Ramos (cell line): ENCODE results near the gene ATXN10.
"Not testable (repeated sequence)": the region's sequence is repeated elsewhere in the genome, so short reads cannot be mapped to it uniquely, and the experiment has no call there.

Source experiments
- in situ Hi-C: fragments of 300-500 bp; cut with MboI; formaldehyde crosslinking; loops from one replicate; pipeline ENCODE4 v1.14.3; 2022; ENCODE audit warnings: low sequenced_read_pairs; ENCODE audit not compliant: unreplicated experiment

The ATXN10 gene, protein sequence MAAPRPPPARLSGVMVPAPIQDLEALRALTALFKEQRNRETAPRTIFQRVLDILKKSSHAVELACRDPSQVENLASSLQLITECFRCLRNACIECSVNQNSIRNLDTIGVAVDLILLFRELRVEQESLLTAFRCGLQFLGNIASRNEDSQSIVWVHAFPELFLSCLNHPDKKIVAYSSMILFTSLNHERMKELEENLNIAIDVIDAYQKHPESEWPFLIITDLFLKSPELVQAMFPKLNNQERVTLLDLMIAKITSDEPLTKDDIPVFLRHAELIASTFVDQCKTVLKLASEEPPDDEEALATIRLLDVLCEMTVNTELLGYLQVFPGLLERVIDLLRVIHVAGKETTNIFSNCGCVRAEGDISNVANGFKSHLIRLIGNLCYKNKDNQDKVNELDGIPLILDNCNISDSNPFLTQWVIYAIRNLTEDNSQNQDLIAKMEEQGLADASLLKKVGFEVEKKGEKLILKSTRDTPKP

GRCh38 chr22:45671783-45672563, at the start of gene ATXN10:
TSS of gene ATXN10 (plus strand) at chr22:45671834. CDS start at chr22:45672064, 230 bp downstream.
- in situ Hi-C loops, result no loop called here

DNA sequence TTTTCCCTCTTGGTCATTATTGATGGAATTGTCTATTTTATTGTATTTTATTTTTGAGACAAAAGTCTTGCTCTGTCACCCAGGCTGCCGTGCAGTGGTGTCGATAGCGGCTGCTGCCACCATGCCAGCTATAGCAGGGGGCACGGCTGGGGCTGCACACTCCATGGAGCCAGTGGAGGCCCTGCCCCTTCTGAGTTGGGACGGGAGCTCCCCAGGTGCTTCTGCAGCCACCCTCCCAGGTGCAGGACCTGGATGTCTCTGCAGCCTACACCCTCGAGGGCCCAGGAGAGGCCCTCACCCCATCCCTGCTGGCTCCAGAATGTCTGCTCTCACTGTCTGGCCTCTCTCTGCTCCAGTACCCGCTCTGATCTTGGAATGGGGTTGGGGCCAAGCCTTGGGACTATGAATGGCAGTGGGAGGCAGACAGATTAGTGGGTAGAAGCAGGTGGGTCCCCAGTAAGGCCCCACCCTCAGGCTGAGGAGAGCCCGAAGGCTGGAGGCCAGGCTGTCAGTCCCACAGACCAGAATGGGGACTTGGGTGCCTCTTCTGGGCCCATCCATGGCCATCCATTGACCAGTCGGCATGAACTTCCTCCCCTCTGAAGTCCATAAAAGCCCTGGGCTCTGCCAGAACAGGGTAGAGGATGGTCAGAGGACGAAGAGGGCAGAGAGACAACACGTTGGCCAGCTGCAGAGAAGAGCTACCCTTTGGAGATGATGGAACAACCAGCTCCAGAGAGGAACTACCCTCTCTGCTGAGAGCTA, 49.6 kb upstream of the ATXN10 start:
- in situ Hi-C loops, result no loop called here

GRCh38 chr22:45623464-45624145, 48.0 kb upstream of the ATXN10 start:
- in situ Hi-C loops, result not testable (repeated sequence)

GRCh38 chr22:45626198-45626651, 45.4 kb upstream of the ATXN10 start:
- in situ Hi-C loops, result no loop called here

DNA sequence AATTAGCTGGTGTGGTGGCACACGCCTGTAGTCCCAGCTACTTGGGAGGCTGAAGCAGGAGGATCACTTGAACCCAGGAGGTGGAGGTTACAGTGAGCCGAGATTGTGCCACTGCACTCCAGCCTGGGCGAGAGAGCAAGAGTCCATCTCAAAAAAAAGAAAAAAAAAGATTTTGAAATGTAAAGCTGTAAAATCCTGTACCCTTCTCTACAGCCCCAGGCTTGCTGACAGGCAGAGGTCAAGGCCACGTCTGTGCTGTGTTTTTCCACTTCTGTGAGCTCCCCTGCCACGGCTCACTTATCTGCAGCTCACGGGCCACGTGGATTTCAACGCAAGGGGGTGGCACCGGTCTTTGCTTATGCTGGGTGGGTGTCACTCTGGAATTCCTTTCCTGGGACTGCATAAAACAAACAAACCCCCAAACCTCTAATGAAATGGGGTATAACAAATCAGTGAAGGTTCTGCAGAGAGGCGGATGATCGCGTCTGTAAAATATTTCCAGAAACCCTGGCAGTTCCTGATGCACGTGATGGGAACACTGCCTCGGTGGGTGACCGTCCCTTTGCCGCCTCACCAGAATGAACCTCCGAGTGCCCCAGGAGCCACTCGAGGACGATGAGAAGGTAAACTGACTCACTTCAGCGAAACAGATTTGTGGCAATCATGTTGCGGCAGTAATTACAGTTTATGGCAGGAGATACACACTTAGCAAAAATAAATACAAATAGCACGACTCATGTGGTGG, 44.0 kb upstream of the ATXN10 start:
- in situ Hi-C loops, result no loop called here

DNA sequence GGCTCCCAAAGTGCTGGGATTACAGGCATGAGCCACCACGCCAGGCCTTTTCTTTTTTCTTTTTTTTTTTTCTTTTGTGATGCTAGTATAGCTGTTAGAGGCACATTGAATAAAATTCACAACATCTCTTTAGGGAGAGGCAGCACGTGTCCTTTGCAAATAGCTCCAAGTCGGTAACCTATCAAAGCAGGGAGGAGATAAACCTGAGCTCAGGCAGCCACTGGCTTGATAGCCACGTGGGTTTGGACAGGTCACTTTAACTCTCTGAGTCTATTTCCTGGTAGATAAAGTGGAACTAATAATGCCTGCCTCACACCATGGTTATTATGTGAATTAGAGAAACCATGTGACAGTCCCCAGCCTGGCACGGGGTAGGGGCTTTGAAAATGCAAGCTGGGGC, 43.1 kb upstream of the ATXN10 start:
- in situ Hi-C loops, result no loop called here

GRCh38 chr22:45629469-45630089, 42.1 kb upstream of the ATXN10 start:
- in situ Hi-C loops, result no loop called here

DNA sequence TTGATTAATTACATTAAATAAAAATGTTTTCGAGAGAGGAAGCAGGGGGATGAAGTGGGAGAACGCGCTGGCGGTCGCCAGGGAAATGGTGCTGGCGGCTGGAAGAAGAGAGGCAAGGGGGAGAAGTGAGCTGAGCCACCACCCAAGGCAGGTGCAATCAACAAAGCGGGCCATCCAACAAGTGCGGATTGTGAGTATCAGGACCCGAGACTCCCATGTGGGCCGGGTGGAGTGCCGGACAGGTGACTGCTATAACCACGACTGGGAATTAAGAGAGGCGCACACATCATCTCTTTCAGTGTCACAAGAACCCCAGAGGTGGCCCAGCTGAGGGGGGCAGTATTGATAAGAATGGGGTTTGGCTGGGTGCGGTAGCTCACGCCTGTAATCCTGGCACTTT, 41.2 kb upstream of the ATXN10 start:
- in situ Hi-C loops, result no loop called here

- in situ Hi-C loops, result no loop called here
Observed at GRCh38 chr22:45631140-45631840, 40.3 kb upstream of the ATXN10 start.

DNA sequence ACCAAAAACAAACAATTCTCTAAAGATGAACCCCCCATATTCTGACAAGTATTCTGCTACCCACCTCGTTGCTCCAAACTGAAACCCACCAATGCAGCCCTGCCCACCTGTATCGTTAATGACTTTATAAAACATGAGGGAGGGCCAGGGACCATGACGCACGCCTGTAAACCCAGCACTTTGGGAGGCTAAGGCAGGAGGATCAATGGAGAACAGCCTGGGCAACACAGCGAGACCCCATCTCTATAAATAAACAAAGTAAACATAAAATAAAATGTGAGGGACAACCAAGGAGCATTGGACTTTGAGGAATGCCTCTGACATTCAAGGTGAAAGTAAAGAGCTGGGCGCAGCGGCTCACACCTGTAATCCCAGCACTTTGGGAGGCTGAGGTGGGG, 39.8 kb upstream of the ATXN10 start:
- in situ Hi-C loops, result no loop called here

DNA sequence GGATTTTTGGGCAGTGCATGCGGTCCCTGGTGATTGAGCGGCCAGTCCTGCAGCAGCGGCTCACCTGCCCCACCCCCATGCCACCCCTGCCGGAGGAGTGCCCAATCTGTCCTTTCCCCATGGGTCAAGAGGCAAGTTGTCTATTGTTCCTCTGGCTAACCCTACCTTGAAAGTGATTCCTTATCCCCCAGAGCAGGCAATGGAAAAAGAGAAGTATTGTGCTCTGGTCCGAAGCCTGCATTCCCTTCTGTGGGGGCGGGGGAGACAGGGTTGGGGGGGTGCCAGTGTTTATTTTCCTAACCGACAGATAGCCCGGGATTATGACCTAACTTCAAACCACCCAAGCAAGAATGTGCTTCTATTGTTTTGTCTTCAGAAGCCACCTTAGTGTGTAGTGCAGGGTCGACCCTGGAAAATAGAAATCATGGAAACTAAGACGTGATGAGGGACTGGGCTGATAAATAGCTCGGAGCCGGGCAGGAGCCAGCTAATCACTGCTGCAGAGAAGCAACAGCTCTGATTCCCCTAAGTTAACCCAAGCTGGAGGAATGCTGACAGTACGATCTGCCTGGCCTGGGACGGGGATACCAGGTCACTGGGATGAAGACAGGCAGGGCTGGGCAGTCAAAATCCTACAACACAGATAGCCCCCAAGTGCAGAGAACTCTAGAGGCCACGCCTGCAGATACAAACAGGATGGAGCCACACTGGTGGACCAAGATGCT, 38.7 kb upstream of the ATXN10 start:
- in situ Hi-C loops, result no loop called here

- in situ Hi-C loops, result no loop called here
Observed at GRCh38 chr22:45636683-45637082, 35.0 kb upstream of the ATXN10 start.

DNA sequence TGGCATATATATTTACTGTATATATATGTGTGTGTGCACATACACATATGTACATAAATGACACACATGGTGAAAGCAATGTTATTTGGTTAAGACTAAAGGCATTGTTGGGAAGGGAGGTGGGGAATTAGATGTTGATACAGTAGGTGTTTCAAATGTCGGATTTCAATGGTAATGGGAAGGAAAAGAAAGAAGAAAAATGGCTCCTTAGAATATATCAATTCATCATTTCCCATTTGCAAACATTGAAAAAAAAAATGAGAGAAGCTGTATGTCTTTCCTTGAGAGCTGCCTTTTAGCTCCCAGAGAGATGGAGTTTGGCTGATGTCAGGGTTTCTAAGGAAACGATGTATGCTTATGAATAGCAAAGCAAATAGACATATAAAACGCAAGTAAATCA, 33.4 kb upstream of the ATXN10 start:
- in situ Hi-C loops, result no loop called here

DNA sequence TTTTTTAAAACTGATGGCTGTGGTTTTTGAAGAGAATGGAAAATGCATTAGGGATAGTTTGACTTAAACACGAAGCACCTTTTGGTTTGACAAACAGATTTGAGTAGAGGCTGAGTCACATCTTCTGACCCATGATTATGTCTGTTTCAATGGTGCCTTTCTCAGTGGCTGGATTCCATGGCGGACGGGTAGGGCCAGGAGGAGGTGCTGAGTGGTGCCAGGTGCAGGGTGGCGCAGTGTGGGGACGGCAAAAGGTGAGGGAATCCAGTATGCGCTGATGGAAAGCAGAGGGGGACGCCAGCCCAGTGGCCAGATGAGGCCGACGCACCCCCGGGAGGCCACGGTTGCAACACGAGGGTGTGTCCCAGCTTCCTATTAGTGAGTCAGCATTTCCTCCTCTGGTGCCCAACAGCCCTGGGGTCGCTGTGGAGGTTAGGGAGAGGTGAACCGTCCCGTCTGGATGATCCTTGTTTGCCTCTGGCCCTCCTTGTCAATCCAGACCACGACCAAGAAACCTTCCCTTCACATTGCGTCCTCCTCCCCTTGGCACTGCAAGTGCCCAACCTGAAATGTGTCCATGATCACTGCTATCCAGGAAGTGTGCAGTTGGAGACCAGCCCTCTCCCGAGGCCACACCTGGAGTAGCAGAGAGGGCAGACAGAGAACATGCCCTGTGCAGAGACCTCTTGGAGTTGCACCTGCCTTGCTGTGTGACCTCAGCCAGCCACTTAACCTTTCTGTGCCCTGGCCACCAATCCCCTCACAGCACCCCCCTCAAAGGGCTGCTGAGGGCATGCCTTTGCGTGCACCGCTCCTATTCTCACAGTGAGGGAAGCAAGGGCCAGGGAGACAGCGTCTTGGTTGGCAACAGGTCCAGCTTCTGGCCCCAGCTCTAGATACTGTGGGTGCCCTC, 32.5 kb upstream of the ATXN10 start:
- in situ Hi-C loops, result no loop called here

- in situ Hi-C loops, result loop anchor here (5.0 to 10.0 kb wide), 2 partner anchors 205 to 343 kb away; no protein-coding TSS in a partner anchor
Observed at GRCh38 chr22:45639747-45640102, 31.9 kb upstream of the ATXN10 start.

GRCh38 chr22:45640291-45640940, 31.2 kb upstream of the ATXN10 start:
- in situ Hi-C loops, result loop anchor here (5.0 to 10.0 kb wide), 2 partner anchors 204 to 342 kb away; no protein-coding TSS in a partner anchor
